Measurements from ENCODE around the gene SORCS2.

The SORCS2 gene

GRCh38 chr4:7466215-7466614 is 273.9 kb downstream of the SORCS2 start:
- TF ChIP-seq, protein P1, sequence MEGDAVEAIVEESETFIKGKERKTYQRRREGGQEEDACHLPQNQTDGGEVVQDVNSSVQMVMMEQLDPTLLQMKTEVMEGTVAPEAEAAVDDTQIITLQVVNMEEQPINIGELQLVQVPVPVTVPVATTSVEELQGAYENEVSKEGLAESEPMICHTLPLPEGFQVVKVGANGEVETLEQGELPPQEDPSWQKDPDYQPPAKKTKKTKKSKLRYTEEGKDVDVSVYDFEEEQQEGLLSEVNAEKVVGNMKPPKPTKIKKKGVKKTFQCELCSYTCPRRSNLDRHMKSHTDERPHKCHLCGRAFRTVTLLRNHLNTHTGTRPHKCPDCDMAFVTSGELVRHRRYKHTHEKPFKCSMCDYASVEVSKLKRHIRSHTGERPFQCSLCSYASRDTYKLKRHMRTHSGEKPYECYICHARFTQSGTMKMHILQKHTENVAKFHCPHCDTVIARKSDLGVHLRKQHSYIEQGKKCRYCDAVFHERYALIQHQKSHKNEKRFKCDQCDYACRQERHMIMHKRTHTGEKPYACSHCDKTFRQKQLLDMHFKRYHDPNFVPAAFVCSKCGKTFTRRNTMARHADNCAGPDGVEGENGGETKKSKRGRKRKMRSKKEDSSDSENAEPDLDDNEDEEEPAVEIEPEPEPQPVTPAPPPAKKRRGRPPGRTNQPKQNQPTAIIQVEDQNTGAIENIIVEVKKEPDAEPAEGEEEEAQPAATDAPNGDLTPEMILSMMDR (IDR thresholded peaks at IDR 0.05; ENCODE audit: control insufficient read depth, insufficient read depth, low read depth, low read length, missing control alignments), result no peak
- DNase-seq (ENCODE audit: low read depth), result no peak
- H3K4me3 ChIP-seq (ENCODE audit: control insufficient read depth, low read depth, low read length), result no peak overlapping the region

DNA sequence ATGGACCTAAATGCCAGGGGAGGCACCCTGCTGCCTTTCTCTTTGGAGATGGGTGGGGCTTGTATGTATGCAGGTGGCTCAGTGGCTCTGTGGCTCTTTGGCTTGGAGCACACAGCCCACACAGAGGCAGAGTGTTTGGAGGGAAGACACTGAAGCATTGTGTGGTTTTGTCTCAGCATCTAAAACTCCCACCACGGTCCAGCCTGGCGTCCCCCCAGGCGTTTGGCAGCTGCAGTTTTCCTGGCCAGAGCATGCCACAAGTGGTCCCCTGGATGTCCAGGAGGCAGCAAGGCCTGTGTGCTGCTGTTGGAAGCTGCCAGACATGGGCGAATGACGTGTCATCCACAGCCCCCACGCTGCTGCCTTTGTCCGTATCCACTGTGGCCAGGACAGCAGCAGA is 274.6 kb downstream of the SORCS2 start:
- DNase-seq (ENCODE audit: low read depth), result no peak
- no peak overlapping the region for H3K4me3 ChIP-seq (ENCODE audit: control insufficient read depth, low read depth, low read length)
- TF ChIP-seq, protein P1 (IDR thresholded peaks at IDR 0.05; ENCODE audit: control insufficient read depth, insufficient read depth, low read depth, low read length, missing control alignments), result no peak

DNA sequence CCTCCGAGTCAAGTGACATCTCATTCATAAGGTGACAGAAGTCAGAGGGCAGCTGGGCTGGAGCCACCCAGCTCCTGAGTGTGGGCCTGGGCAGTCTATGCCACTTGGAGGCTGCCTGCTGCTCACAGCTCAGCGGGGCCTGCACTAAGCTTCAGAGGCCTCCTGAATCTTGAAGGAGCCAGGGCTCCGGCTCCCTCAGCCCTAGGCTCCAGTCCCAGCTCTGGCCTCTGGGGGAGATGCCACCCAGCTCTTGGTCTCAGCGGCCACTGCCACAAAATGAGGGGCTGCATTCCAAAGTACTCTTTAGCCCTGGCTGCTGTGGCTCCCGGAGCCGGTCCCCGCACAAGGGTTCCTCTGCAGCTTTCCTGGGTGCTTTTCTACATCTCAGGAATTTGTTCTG is 275.1 kb downstream of the SORCS2 start:
- TF ChIP-seq, protein P1 (IDR thresholded peaks at IDR 0.05; ENCODE audit: control insufficient read depth, insufficient read depth, low read depth, low read length, missing control alignments), result no peak
- no peak for DNase-seq (ENCODE audit: low read depth)
- no peak overlapping the region for H3K4me3 ChIP-seq (ENCODE audit: control insufficient read depth, low read depth, low read length)

DNA sequence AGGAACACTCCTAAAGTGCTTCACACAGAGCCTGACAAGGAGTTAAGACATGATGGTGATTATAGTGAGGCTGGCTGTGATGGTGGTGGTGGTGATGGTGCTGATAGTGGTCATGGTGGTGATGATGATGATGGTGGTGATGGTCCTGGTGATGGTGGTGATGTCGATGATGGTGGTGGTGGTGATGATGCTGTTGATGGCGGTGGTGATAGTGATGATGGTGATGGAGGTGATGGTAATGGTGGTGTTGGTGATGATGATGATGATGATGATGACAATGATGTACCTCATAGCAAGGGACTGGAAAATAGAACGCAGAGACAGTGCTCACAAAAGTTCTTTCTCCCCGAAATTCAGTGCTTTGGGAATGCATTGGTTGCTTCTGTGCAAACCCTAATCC is 276.7 kb downstream of the SORCS2 start:
- TF ChIP-seq, protein P1 (IDR thresholded peaks at IDR 0.05; ENCODE audit: control insufficient read depth, insufficient read depth, low read depth, low read length, missing control alignments), result no peak
- no peak for DNase-seq (ENCODE audit: low read depth)
- no peak overlapping the region for H3K4me3 ChIP-seq (ENCODE audit: control insufficient read depth, low read depth, low read length)

- DNase-seq (ENCODE audit: low read depth), result no peak
- no peak overlapping the region for H3K4me3 ChIP-seq (ENCODE audit: control insufficient read depth, low read depth, low read length)
- TF ChIP-seq, protein P1 (IDR thresholded peaks at IDR 0.05; ENCODE audit: control insufficient read depth, insufficient read depth, low read depth, low read length, missing control alignments), result no peak
Measured at GRCh38 chr4:7470111-7470510, 277.8 kb downstream of the SORCS2 start.

DNA sequence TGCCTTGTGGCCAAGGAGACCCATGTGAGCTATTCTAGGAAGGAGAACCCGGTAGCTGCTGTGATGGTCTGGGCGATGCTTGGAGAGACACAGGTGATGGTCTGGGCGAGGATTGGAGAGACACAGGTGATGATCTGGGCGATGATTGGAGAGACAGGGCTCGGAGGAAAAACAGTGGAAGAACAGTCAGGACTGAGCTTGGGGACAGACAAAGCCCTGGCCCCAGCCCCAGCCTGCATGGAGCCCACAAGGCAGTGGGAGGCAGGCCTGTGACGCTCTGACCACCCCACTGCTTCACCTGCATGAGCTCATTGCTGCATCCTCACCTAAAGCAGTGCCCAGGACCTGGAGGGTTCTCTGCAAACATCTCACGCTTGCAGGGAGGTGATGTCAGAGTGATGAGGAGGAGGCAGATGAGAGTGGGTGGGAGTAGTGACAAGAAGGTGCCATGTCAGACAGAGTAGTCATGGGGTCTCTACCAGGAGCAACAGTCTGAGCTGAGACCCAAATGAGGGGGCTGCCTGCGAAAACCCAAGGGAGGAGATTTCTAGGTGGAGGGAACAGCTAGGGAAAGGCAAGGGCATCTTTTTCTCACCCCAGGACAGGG is 278.3 kb downstream of the SORCS2 start:
- TF ChIP-seq, protein P1 (IDR thresholded peaks at IDR 0.05; ENCODE audit: control insufficient read depth, insufficient read depth, low read depth, low read length, missing control alignments), result no peak
- no peak overlapping the region for H3K4me3 ChIP-seq (ENCODE audit: control insufficient read depth, low read depth, low read length)
- DNase-seq (ENCODE audit: low read depth), result no peak
